ENCODE data around the gene STAMBPL1.
"Not testable (repeated sequence)": the region's sequence is repeated elsewhere in the genome, so short reads cannot be mapped to it uniquely, and the experiment has no call there.

Gene STAMBPL1

DNA sequence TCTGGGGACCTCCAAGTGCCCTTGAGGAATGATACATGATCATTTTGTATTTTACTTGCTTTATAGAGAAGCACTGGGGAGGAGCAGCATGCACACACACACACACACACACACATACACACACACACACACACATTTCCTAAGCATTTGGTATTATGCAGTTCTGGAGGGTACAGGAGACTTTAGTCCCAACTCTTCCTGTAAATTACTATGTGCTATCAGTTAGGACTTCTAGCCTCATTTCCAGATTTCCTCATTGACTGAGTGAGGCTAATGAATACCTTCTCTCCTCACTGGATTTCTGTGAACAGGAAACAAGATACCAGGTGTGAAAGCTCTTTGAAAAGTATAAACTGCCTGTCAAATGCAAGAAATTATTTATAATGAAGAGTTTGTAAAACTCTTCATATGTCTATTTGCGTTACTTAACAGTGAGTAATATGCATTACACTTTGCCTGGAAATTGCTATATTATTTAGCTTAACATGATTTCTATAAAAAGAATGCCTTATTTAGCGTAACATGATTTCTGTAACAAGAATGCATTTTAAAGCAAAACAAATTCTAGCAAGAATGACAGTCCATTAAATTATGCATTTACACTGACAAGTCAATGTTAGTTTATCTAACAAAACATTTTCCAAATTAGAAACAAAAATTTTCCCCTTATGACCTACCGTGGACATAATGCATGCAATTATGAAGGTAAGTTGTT, 38.3 kb downstream of the STAMBPL1 start:
- Histone ChIP-seq H3K27me3 (ENCODE audit: control insufficient read depth, insufficient read depth, low read length) (no peaks in the 10 kb centered on the region), H3K36me3 (ENCODE audit: control insufficient read depth, insufficient read depth, low read length) (no peaks in the 10 kb centered on the region), H3K4me3 (ENCODE audit: low read length) (no peak overlapping the region), H3K9me3 (ENCODE audit: control insufficient read depth, low read length) (no peaks in the 10 kb centered on the region), H3K9ac (ENCODE audit: low read length) (no peak overlapping the region), H3K4me1 (ENCODE audit: control insufficient read depth, insufficient read depth, low read length) (no peaks in the 10 kb centered on the region)

- no peak overlapping the region for H3K4me3 ChIP-seq (ENCODE audit: low read length)
- H3K27me3 ChIP-seq (ENCODE audit: control insufficient read depth, insufficient read depth, low read length) = no peaks in the 10 kb centered on the region
- H3K36me3 ChIP-seq (ENCODE audit: control insufficient read depth, insufficient read depth, low read length) = no peaks in the 10 kb centered on the region
- H3K4me1 ChIP-seq (ENCODE audit: control insufficient read depth, insufficient read depth, low read length) = no peaks in the 10 kb centered on the region
- no peaks in the 10 kb centered on the region for H3K9me3 ChIP-seq (ENCODE audit: control insufficient read depth, low read length)
- no peak overlapping the region for H3K9ac ChIP-seq (ENCODE audit: low read length)
Measured at GRCh38 chr10:88919041-88919440, 39.0 kb downstream of the STAMBPL1 start.

DNA sequence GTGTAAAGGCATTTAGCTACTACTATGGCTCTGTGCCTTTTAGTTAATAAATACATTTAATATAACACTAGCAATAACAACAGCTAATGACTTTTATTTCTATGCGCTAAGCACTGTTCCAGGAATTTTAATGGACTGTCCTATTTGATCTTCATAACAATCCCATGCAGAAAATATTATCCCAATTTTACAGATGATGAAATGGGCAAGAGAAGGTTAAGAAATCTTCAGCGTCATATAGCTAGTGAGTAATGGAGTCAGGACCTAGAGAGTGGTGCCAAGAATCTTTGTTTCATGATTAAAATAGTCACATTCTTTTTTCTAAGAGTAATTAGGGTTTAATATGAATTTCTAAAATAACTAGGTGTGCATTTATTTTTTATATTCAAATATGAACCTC, 40.2 kb downstream of the STAMBPL1 start:
- Histone ChIP-seq H3K4me3 (ENCODE audit: low read length) (no peak overlapping the region), H3K9me3 (ENCODE audit: control insufficient read depth, low read length) (no peaks in the 10 kb centered on the region), H3K36me3 (ENCODE audit: control insufficient read depth, insufficient read depth, low read length) (no peaks in the 10 kb centered on the region), H3K4me1 (ENCODE audit: control insufficient read depth, insufficient read depth, low read length) (no peaks in the 10 kb centered on the region), H3K27me3 (ENCODE audit: control insufficient read depth, insufficient read depth, low read length) (no peaks in the 10 kb centered on the region), H3K9ac (ENCODE audit: low read length) (no peak overlapping the region)

DNA sequence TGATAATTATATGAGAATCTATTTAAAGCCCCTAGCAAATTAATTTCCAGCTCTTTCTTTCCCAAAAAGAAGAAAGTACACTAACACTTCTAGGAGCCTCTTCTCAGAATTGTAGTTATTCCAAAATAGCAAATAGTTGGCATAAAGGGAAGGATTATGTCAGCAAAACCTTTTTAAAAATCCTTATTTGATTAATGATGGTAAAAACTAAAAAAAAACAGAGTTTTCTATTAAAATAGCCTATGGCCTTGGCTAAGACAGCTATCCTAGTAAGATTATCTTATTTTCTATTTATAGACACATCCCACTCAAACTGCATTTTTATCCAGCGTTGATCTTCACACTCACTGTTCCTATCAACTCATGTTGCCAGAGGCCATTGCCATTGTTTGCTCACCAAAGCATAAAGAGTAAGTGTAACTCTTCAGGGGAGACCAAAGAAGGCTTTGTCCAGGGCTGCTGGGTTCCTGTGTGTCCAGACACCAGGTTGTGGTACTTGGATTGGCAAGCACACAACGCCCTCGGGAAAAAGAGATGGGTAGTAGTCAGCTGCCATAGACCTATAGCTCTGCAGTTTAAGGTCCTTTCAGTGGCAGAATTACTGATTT, 41.0 kb downstream of the STAMBPL1 start:
- H3K4me3 ChIP-seq (ENCODE audit: low read length) = no peak overlapping the region
- H3K9ac ChIP-seq (ENCODE audit: low read length) = no peak overlapping the region
- H3K36me3 ChIP-seq (ENCODE audit: control insufficient read depth, insufficient read depth, low read length) = no peaks in the 10 kb centered on the region
- peaks cover under 1% of the 10 kb centered on the region for H3K4me1 ChIP-seq (ENCODE audit: control insufficient read depth, insufficient read depth, low read length)
- no peaks in the 10 kb centered on the region for H3K9me3 ChIP-seq (ENCODE audit: control insufficient read depth, low read length)
- no peaks in the 10 kb centered on the region for H3K27me3 ChIP-seq (ENCODE audit: control insufficient read depth, insufficient read depth, low read length)

- no peaks in the 10 kb centered on the region for H3K36me3 ChIP-seq (ENCODE audit: control insufficient read depth, insufficient read depth, low read length)
- H3K9ac ChIP-seq (ENCODE audit: low read length) = no peak overlapping the region
- no peaks in the 10 kb centered on the region for H3K27me3 ChIP-seq (ENCODE audit: control insufficient read depth, insufficient read depth, low read length)
- H3K4me3 ChIP-seq (ENCODE audit: low read length) = no peak overlapping the region
- peaks cover 4% of the 10 kb centered on the region for H3K4me1 ChIP-seq (ENCODE audit: control insufficient read depth, insufficient read depth, low read length)
- H3K9me3 ChIP-seq (ENCODE audit: control insufficient read depth, low read length) = no peaks in the 10 kb centered on the region
Measured at GRCh38 chr10:88922041-88922440, 42.0 kb downstream of the STAMBPL1 start.

- H3K9me3 ChIP-seq (ENCODE audit: control insufficient read depth, low read length) = no peaks in the 10 kb centered on the region
- no peak overlapping the region for H3K4me3 ChIP-seq (ENCODE audit: low read length)
- no peaks in the 10 kb centered on the region for H3K36me3 ChIP-seq (ENCODE audit: control insufficient read depth, insufficient read depth, low read length)
- no peak overlapping the region for H3K9ac ChIP-seq (ENCODE audit: low read length)
- H3K4me1 ChIP-seq (ENCODE audit: control insufficient read depth, insufficient read depth, low read length) = peaks cover 4% of the 10 kb centered on the region
- no peaks in the 10 kb centered on the region for H3K27me3 ChIP-seq (ENCODE audit: control insufficient read depth, insufficient read depth, low read length)
Measured at GRCh38 chr10:88923520-88923919, 43.5 kb downstream of the STAMBPL1 start.

DNA sequence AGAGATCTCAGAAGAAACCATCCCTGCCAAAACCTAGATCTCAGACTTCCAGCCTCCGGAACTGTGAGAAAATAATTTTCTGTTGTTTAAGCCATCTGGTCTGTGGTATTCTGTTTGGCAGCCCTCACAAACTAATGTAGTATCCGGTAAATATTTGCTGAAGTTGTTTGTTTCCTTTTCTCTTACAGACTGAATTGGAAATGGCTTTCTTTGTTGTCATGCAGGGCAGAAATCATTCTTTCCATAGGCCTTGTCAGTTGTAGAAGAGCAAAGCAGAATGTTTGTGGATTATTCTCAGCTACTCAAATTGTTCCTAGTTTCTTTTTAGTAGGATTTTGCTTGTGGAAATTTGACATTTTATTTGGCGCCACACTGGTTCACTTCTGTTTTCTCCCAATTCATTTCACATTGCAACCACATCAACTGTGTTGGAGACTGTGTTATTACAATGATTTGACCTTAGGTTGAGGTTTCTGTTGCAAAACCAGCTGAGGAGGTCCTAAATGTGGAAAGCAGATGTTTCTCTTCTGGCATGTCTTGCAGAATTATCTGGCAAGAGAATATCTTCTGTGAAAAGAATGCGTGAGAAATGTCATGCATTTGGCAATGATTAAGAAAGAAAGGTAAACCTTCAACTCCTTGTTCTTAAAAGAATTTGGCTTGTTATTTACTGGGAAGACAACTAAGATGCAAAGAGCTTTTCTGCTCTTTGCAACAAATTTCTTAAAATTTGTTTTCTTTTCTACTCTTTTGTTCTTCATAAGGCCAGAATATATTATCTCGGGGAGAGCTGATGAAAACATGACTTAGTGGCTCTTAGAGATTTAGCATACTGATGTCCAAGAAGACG, 46.7 kb downstream of the STAMBPL1 start:
- no peaks in the 10 kb centered on the region for H3K27me3 ChIP-seq (ENCODE audit: control insufficient read depth, insufficient read depth, low read length)
- no peaks in the 10 kb centered on the region for H3K9me3 ChIP-seq (ENCODE audit: control insufficient read depth, low read length)
- H3K4me3 ChIP-seq (ENCODE audit: low read length) = no peak overlapping the region
- no peak overlapping the region for H3K9ac ChIP-seq (ENCODE audit: low read length)
- peaks cover 4% of the 10 kb centered on the region for H3K4me1 ChIP-seq (ENCODE audit: control insufficient read depth, insufficient read depth, low read length)
- H3K36me3 ChIP-seq (ENCODE audit: control insufficient read depth, insufficient read depth, low read length) = no peaks in the 10 kb centered on the region

- Histone ChIP-seq H3K9ac (ENCODE audit: low read length) (no peak overlapping the region), H3K36me3 (ENCODE audit: control insufficient read depth, insufficient read depth, low read length) (no peaks in the 10 kb centered on the region), H3K9me3 (ENCODE audit: control insufficient read depth, low read length) (no peaks in the 10 kb centered on the region), H3K27me3 (ENCODE audit: control insufficient read depth, insufficient read depth, low read length) (no peaks in the 10 kb centered on the region), H3K4me3 (ENCODE audit: low read length) (no peak overlapping the region), H3K4me1 (ENCODE audit: control insufficient read depth, insufficient read depth, low read length) (peaks cover 4% of the 10 kb centered on the region)
Measured at GRCh38 chr10:88927416-88927690, 47.3 kb downstream of the STAMBPL1 start.

DNA sequence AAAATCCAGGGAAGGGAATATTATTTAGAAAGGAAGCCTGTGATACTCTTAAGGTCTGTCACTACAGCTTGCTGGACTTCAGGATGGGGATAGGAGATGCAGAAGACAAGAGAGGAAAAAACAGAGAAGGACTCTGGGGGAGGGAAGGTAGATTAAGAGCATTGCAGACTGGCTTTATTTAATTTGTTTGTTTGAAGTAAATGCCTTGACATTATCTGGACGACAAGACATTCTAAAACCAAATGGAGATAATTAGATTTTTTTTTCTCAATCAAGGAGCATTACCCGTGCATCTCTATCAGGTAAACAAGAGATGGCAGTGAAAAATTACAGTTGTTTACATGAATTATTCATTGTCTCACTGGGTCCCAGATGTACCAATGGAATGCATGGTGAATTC, 48.2 kb downstream of the STAMBPL1 start:
- Histone ChIP-seq H3K27me3 (ENCODE audit: control insufficient read depth, insufficient read depth, low read length) (no peaks in the 10 kb centered on the region), H3K4me1 (ENCODE audit: control insufficient read depth, insufficient read depth, low read length) (peaks cover 4% of the 10 kb centered on the region), H3K9me3 (ENCODE audit: control insufficient read depth, low read length) (no peaks in the 10 kb centered on the region), H3K9ac (ENCODE audit: low read length) (no peak overlapping the region), H3K4me3 (ENCODE audit: low read length) (no peak overlapping the region), H3K36me3 (ENCODE audit: control insufficient read depth, insufficient read depth, low read length) (no peaks in the 10 kb centered on the region)

DNA sequence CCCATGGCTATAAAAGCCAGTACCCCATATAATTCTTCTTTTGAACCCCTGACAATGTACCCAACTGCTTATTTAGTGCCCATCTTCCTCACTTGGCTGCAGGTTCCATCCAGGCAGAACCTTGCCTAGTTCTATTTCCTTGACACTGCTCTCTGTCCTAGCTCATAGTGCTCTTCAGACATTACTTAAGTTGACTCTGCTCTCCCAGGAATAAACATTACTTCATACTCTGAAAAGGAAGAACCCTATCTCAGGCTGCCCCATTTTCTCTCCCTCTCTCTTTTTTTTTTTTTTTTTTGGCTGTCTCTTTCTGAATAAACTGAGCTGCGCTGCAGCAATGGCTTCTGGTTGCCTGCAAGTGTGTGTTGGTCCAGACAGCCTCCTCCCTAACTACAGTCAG, 51.5 kb downstream of the STAMBPL1 start:
- Histone ChIP-seq H3K36me3 (ENCODE audit: control insufficient read depth, insufficient read depth, low read length) (no peaks in the 10 kb centered on the region), H3K9ac (ENCODE audit: low read length) (no peak overlapping the region), H3K9me3 (ENCODE audit: control insufficient read depth, low read length) (no peaks in the 10 kb centered on the region), H3K4me3 (ENCODE audit: low read length) (no peak overlapping the region), H3K4me1 (ENCODE audit: control insufficient read depth, insufficient read depth, low read length) (peaks cover 11% of the 10 kb centered on the region), H3K27me3 (ENCODE audit: control insufficient read depth, insufficient read depth, low read length) (no peaks in the 10 kb centered on the region)

GRCh38 chr10:88932029-88932428, 52.0 kb downstream of the STAMBPL1 start:
- H3K9ac ChIP-seq (ENCODE audit: low read length); H3K9me3 ChIP-seq (ENCODE audit: control insufficient read depth, low read length); H3K36me3 ChIP-seq (ENCODE audit: control insufficient read depth, insufficient read depth, low read length); H3K27me3 ChIP-seq (ENCODE audit: control insufficient read depth, insufficient read depth, low read length); H3K4me3 ChIP-seq (ENCODE audit: low read length): not testable (repeated sequence)
- H3K4me1 ChIP-seq (ENCODE audit: control insufficient read depth, insufficient read depth, low read length) = peaks cover 11% of the 10 kb centered on the region

DNA sequence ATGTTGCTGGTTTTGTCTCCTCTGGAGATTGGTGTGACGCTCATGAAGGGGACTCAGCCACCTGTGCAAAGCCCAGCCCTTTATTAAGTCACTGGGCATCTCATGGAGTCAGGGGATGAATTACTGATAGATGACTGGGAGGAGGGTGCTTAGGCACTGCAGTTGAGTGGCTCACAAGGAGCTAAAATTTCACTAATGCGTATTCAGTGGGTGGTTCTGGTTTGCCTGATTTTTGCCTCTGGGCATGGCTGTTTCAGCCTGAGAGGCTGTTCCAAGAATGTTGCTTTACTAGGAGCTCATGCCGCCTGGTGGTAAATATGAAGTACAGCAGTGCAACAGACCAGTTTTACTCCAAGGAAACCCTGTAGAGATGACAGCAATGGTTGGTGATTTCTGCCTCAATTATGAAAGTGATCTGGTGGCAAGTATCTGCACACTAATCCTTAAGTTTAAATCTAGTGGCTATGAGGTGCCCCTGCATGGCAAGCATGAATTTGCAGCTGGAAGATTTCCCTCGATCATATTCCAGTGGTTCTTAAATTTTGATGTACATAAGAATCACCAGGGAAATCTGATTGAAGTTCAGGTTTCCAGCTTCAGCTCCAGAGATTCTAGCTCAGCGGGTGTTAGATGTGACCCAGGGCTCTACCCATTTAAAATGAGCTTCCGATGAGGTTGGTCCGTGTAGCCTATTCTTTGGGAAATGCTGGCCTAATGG, 52.7 kb downstream of the STAMBPL1 start:
- Histone ChIP-seq H3K9me3 (ENCODE audit: control insufficient read depth, low read length) (no peaks in the 10 kb centered on the region), H3K9ac (ENCODE audit: low read length) (no peak overlapping the region), H3K4me1 (ENCODE audit: control insufficient read depth, insufficient read depth, low read length) (peaks cover 11% of the 10 kb centered on the region), H3K4me3 (ENCODE audit: low read length) (no peak overlapping the region), H3K27me3 (ENCODE audit: control insufficient read depth, insufficient read depth, low read length) (no peaks in the 10 kb centered on the region), H3K36me3 (ENCODE audit: control insufficient read depth, insufficient read depth, low read length) (no peaks in the 10 kb centered on the region)

Measured in mucosa of stomach (tissue), 1 donor.